PC-3 (cell line): ENCODE measurements around the gene MLLT10. TPM values are rescaled to one million over a fixed set of nuclear protein-coding genes. Genes with fewer than 3 reads are reported as not detected.

ENCODE experiments used
- ATAC-seq: fragments of 200-7000 bp; cut with Tn5 transposase; 2 replicates; pipeline ENCODE4 v1.9.1; 2020; ENCODE audit warnings: mild to moderate bottlenecking, moderate library complexity
- BruUV-seq: library from RNA; stranded (reverse); fragments of 400-500 nt; replicated peaks from 2 replicates; lab custom pipeline; 2021; lab: Mats Ljungman, UMichigan
- CTCF ChIA-PET: fragments of 300-600 bp; sonication (Branson Sonifier 250); formaldehyde crosslinking; loops from one replicate; lab custom pipeline; 2022; ENCODE audit warnings: antibody characterized with exemption; lab: Charles Lee
- POLR2A ChIA-PET: fragments of 300-600 bp; sonication (Branson Sonifier 250); formaldehyde crosslinking; loops from one replicate; lab custom pipeline; 2022; ENCODE audit warnings: antibody characterized with exemption; ENCODE audit not compliant: unreplicated experiment; lab: Charles Lee
- DNase-seq: peaks from one replicate; pipeline ENCODE4 v3.0.0-alpha.2; 2015
- H2AFZ ChIP-seq: fragments of 300-600 bp; sonication (generic); 2 replicates; pipeline ENCODE4 v1.6.0; 2016; ENCODE audit warnings: antibody characterized with exemption, low read length
- H3F3A ChIP-seq: fragments of 300-600 bp; sonication (generic); one replicate; pipeline ENCODE4 v1.6.0; 2017; ENCODE audit warnings: antibody characterized with exemption, low read length, control low read depth, mild to moderate bottlenecking; ENCODE audit not compliant: unreplicated experiment
- H3K27ac ChIP-seq: fragments of 300-600 bp; sonication (generic); 2 replicates; pipeline ENCODE4 v1.5.1; 2016; ENCODE audit warnings: mild to moderate bottlenecking, low read length
- H3K27me3 ChIP-seq: fragments of 300-600 bp; sonication (generic); 2 replicates; pipeline ENCODE4 v1.6.1; 2016; ENCODE audit warnings: low read length, mixed read lengths
- H3K36me3 ChIP-seq: fragments of 300-600 bp; sonication (generic); 2 replicates; pipeline ENCODE4 v1.6.1; 2016; ENCODE audit warnings: low read depth, mixed run types, low read length, mixed read lengths
- H3K4me1 ChIP-seq: fragments of 300-600 bp; sonication (generic); 2 replicates; pipeline ENCODE4 v1.5.1; 2016; ENCODE audit warnings: low read length; ENCODE audit not compliant: insufficient read depth
- H3K4me2 ChIP-seq: fragments of 300-600 bp; sonication (generic); 2 replicates; pipeline ENCODE4 v1.6.0; 2016; ENCODE audit warnings: low read length
- H3K4me3 ChIP-seq: fragments of 300-600 bp; sonication (generic); 2 replicates; pipeline ENCODE4 v1.5.1; 2016; ENCODE audit warnings: mild to moderate bottlenecking, low read length, mixed read lengths
- H3K79me2 ChIP-seq: fragments of 300-600 bp; sonication (generic); 2 replicates; pipeline ENCODE4 v1.6.1; 2017; ENCODE audit warnings: low read length, mixed read lengths
- H3K9ac ChIP-seq: fragments of 300-600 bp; sonication (generic); 2 replicates; pipeline ENCODE4 v1.6.0; 2016; ENCODE audit warnings: mild to moderate bottlenecking, low read length
- H3K9me2 ChIP-seq: fragments of 300-600 bp; sonication (generic); replicated peaks from 2 replicates; pipeline ENCODE4 v1.6.1; 2016; ENCODE audit warnings: mixed run types, low read length, mixed read lengths
- H3K9me3 ChIP-seq: fragments of 300-600 bp; sonication (generic); 2 replicates; pipeline ENCODE4 v1.6.1; 2016; ENCODE audit warnings: low read length, mixed read lengths
- H4K20me1 ChIP-seq: fragments of 300-600 bp; sonication (generic); 2 replicates; pipeline ENCODE4 v1.6.1; 2016; ENCODE audit warnings: low read length, mixed read lengths
- CTCF ChIP-seq: fragments of 300-600 bp; sonication (generic); conservative IDR thresholded peaks from 2 replicates; pipeline ENCODE4 v1.5.1; 2017; ENCODE audit warnings: antibody characterized with exemption, low read depth, mild to moderate bottlenecking, low read length
- EZH2 ChIP-seq: fragments of 300-600 bp; sonication (generic); IDR thresholded peaks from one replicate; pipeline ENCODE4 v1.6.1; 2017; ENCODE audit warnings: antibody characterized with exemption, mild to moderate bottlenecking, low read length; ENCODE audit not compliant: unreplicated experiment
- EZH2phosphoT487 ChIP-seq: fragments of 300-600 bp; sonication (generic); IDR thresholded peaks from 2 replicates; pipeline ENCODE4 v1.6.1; 2018; ENCODE audit warnings: mild to moderate bottlenecking, antibody characterized with exemption, low read length, borderline replicate concordance
- intact Hi-C: fragments of 100-400 bp; cut with micrococcal nuclease; formaldehyde crosslinking; loops from 2 replicates; pipeline ENCODE4 v1.9.0; 2023
- total RNA-seq: library from RNA; depleted of rRNA; stranded (reverse); fragments of >200 nt; gene quantifications from 2 replicates; pipeline ENCODE4 v1.2.3, GENCODE V29; 2014

Gene MLLT10
- total RNA-seq, 1 experiment from 2014 or later, result 32.5 TPM

GRCh38 chr10:21649454-21649872 is 115.4 kb downstream of the MLLT10 start:
- ChIA-PET POLR2A (no interaction called here), CTCF (no interaction called here)
- H3K4me3 ChIP-seq, result no peak overlapping the region
- TF ChIP-seq EZH2 (no peak), CTCF (no peak), EZH2phosphoT487 (no peak)
- H2AFZ ChIP-seq, result no peak overlapping the region
- no peaks in the 10 kb centered on the region for H4K20me1 ChIP-seq
- H3K79me2 ChIP-seq, result 0 out of 2 replicates have a peak, but pooled peaks cover 5% of the 10 kb centered on the region
- ATAC-seq (no peak), DNase-seq (no peak)
- H3F3A ChIP-seq, result no peaks in the 10 kb centered on the region
- intact Hi-C loops, result no loop called here
- no peaks in the 10 kb centered on the region for H3K9me2 ChIP-seq
- no TSS peak for BruUV-seq
- H3K27ac ChIP-seq, result no peak overlapping the region
- no peak overlapping the region for H3K9ac ChIP-seq
- H3K9me3 ChIP-seq, result no peaks in the 10 kb centered on the region
- no peak overlapping the region for H3K4me2 ChIP-seq
- H3K36me3 ChIP-seq, result peaks cover 7% of the 10 kb centered on the region; the same call in 1 of the 2 replicates
- no peaks in the 10 kb centered on the region for H3K4me1 ChIP-seq
- H3K27me3 ChIP-seq, result no peaks in the 10 kb centered on the region

GRCh38 chr10:21650353-21650752 is 116.3 kb downstream of the MLLT10 start:
- H3F3A ChIP-seq, result no peaks in the 10 kb centered on the region
- no peak overlapping the region for H3K4me2 ChIP-seq
- H3K36me3 ChIP-seq, result peaks cover 7% of the 10 kb centered on the region; the same call in 1 of the 2 replicates
- H3K27me3 ChIP-seq, result no peaks in the 10 kb centered on the region
- BruUV-seq, result no TSS peak
- H3K4me3 ChIP-seq, result no peak overlapping the region
- H3K79me2 ChIP-seq, result 0 out of 2 replicates have a peak, but pooled peaks cover 5% of the 10 kb centered on the region
- H3K27ac ChIP-seq, result no peak overlapping the region
- POLR2A ChIA-PET, result no interaction called here
- CTCF ChIA-PET, result no interaction called here
- intact Hi-C loops, result no loop called here
- ATAC-seq (no peak), DNase-seq (no peak)
- H3K9ac ChIP-seq, result no peak overlapping the region
- H3K9me3 ChIP-seq, result no peaks in the 10 kb centered on the region
- no peaks in the 10 kb centered on the region for H4K20me1 ChIP-seq
- H2AFZ ChIP-seq, result no peak overlapping the region
- H3K4me1 ChIP-seq, result no peaks in the 10 kb centered on the region
- TF ChIP-seq EZH2phosphoT487 (no peak), EZH2 (no peak), CTCF (no peak)
- H3K9me2 ChIP-seq, result no peaks in the 10 kb centered on the region

GRCh38 chr10:21655236-21655635 is 121.2 kb downstream of the MLLT10 start:
- no peaks in the 10 kb centered on the region for H3K9me2 ChIP-seq
- no peaks in the 10 kb centered on the region for H3K9me3 ChIP-seq
- no peak overlapping the region for H2AFZ ChIP-seq
- H3K4me1 ChIP-seq, result no peaks in the 10 kb centered on the region
- H3K27ac ChIP-seq, result no peak overlapping the region
- H3K36me3 ChIP-seq, result peaks cover 7% of the 10 kb centered on the region; the same call in 1 of the 2 replicates
- H3K4me2 ChIP-seq, result no peak overlapping the region
- no peaks in the 10 kb centered on the region for H3K27me3 ChIP-seq
- H3F3A ChIP-seq, result no peaks in the 10 kb centered on the region
- DNase-seq, result no peak
- TF ChIP-seq EZH2, result no peak
- no peak for TF ChIP-seq CTCF
- no peak for TF ChIP-seq EZH2phosphoT487
- no peak overlapping the region for H3K9ac ChIP-seq
- H4K20me1 ChIP-seq, result no peaks in the 10 kb centered on the region
- no peak overlapping the region for H3K4me3 ChIP-seq
- BruUV-seq, result no TSS peak
- ATAC-seq, result no peak
- intact Hi-C loops, result no loop called here
- no peaks in the 10 kb centered on the region for H3K79me2 ChIP-seq
- ChIA-PET POLR2A (no interaction called here), CTCF (no interaction called here)
